ENCODE measurements around the gene WWC2.
A peak's percentile ranks its signal among the peaks of the same experiment; 100 is the strongest.

WWC2 gene

DNA sequence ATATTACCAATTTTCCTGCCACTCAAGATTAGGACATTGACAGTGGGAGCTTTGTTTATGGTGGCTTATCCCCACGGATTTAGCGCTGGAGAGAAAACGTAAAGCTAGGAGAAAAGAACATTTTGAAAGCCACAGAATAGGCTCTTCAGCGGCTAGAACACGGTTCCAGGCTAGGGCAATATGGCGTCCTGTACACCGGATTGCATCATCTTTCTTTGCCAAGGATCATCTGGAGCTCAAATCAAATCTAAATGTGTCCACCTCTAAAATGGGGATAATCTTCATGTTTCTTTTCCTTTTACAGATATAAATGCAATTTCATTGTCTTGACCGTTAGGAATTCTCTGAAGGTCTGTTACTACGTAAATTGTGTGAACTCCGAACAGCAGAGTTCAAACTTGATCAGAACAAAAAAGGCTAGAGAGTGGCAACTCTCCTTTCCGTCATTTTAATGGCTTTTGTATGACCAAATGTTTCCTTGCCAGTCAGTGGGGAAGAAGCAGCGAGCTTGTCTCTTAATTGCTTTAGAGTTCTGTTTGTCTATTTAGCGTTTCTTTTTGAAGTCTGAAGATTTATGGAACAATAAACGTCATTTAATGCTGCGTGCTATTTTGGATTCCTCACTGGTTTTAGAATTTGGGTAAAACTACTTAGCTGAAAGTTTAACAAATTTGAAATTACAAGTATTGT is 2.6 kb upstream of the WWC2 start:
- no peak overlapping the region for H3K4me3 ChIP-seq (ENCODE audit: low read depth, low read length)
- H3K27ac ChIP-seq (ENCODE audit: extremely low read depth, low read depth, low read length) = no peak overlapping the region
- TF ChIP-seq, protein P1, sequence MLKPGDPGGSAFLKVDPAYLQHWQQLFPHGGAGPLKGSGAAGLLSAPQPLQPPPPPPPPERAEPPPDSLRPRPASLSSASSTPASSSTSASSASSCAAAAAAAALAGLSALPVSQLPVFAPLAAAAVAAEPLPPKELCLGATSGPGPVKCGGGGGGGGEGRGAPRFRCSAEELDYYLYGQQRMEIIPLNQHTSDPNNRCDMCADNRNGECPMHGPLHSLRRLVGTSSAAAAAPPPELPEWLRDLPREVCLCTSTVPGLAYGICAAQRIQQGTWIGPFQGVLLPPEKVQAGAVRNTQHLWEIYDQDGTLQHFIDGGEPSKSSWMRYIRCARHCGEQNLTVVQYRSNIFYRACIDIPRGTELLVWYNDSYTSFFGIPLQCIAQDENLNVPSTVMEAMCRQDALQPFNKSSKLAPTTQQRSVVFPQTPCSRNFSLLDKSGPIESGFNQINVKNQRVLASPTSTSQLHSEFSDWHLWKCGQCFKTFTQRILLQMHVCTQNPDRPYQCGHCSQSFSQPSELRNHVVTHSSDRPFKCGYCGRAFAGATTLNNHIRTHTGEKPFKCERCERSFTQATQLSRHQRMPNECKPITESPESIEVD (tag by site-specific recombination; IDR thresholded peaks at IDR 0.05) = peak; percentile 83
- TF ChIP-seq, protein P2, sequence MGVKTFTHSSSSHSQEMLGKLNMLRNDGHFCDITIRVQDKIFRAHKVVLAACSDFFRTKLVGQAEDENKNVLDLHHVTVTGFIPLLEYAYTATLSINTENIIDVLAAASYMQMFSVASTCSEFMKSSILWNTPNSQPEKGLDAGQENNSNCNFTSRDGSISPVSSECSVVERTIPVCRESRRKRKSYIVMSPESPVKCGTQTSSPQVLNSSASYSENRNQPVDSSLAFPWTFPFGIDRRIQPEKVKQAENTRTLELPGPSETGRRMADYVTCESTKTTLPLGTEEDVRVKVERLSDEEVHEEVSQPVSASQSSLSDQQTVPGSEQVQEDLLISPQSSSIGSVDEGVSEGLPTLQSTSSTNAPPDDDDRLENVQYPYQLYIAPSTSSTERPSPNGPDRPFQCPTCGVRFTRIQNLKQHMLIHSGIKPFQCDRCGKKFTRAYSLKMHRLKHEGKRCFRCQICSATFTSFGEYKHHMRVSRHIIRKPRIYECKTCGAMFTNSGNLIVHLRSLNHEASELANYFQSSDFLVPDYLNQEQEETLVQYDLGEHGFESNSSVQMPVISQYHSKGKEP (tag by site-specific recombination; IDR thresholded peaks at IDR 0.05) = no peak
- TF ChIP-seq FEZF1 (tag by site-specific recombination; IDR thresholded peaks at IDR 0.05) = peak; percentile 55; the same call in 1 of the 2 replicates
- peak; percentile 78; the same call in 1 of the 2 replicates for TF ChIP-seq TCF7L2 (IDR thresholded peaks at IDR 0.05; ENCODE audit: borderline replicate concordance, low read depth, low read length)
- TF ChIP-seq ZNF585B (tag by site-specific recombination; IDR thresholded peaks at IDR 0.05) = no peak
- ChIA-PET POLR2A (interaction anchor here (0.6 kb wide), 1 partner anchor 535 kb away, joined by 3 read pairs; no protein-coding TSS in a partner anchor), CTCF (no interaction called here)
- no peaks in the 10 kb centered on the region; the same call in 1 of the 2 replicates for H3K4me1 ChIP-seq (ENCODE audit: control insufficient read depth, insufficient read depth, low read length)
- H3K9me3 ChIP-seq (ENCODE audit: control insufficient read depth, insufficient read depth, low read depth, low read length) = no peaks in the 10 kb centered on the region
- H3K36me3 ChIP-seq (ENCODE audit: control insufficient read depth in 2 of 2, insufficient read depth in 1 of 2, low read length in 2 of 2) = no peaks in the 10 kb centered on the region

DNA sequence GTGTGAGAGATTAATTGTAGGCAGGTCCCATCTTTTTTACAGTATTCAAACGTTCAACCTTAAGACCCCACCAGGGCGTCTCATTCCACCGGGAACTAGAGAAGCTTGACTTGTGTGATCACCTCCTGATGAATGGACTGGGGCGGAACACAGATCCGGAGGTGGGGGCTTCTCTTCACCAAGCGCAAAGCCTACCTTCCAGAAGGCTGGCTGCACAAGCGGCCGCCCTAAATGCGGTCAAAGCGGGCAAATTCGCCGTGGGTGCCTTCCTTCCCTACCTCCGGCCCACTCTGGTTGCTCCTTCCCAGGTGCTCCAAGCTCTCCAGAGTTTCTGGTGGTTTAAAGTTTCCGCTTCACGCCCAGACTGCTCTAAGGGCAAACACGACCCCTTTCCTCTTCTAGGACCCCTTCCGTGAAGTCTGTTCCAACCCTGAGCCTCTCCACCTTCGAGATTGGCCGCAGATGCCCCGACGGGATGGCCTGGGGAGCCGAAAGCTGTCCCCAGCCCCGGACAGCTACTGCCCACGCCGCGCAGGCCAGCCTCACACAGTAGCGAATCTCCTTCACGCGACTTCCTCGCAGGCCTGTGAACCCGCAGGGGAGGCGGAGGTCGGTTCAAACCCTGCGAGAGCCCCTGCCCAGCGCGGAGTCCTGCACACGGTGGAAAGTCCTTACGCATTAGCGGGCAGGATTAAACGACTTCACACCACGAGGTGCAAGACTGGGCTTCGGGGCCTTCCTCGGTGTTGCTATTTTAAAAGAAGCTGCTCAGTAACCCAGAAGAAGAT is 1.6 kb upstream of the WWC2 start:
- no peak for TF ChIP-seq ZNF600 (tag by site-specific recombination; IDR thresholded peaks at IDR 0.05)
- no peak for TF ChIP-seq ZNF175 (tag by site-specific recombination; IDR thresholded peaks at IDR 0.05)
- no peak for TF ChIP-seq RBAK (tag by site-specific recombination; IDR thresholded peaks at IDR 0.05)
- TF ChIP-seq, protein P3, sequence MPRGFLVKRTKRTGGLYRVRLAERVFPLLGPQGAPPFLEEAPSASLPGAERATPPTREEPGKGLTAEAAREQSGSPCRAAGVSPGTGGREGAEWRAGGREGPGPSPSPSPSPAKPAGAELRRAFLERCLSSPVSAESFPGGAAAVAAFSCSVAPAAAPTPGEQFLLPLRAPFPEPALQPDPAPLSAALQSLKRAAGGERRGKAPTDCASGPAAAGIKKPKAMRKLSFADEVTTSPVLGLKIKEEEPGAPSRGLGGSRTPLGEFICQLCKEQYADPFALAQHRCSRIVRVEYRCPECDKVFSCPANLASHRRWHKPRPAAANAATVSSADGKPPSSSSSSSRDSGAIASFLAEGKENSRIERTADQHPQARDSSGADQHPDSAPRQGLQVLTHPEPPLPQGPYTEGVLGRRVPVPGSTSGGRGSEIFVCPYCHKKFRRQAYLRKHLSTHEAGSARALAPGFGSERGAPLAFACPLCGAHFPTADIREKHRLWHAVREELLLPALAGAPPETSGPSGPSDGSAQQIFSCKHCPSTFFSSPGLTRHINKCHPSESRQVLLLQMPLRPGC (tag by site-specific recombination; IDR thresholded peaks at IDR 0.05) = no peak
- TF ChIP-seq ZNF830 (tag by site-specific recombination; IDR thresholded peaks at IDR 0.05; ENCODE audit: low read depth) = no peak
- no peak for TF ChIP-seq ZNF133 (tag by site-specific recombination; IDR thresholded peaks at IDR 0.05)
- no peak for TF ChIP-seq ZNF654 (tag by site-specific recombination; IDR thresholded peaks at IDR 0.05; ENCODE audit: low read depth)
- no peak for TF ChIP-seq ZNF24 (tag by site-specific recombination; IDR thresholded peaks at IDR 0.05)
- no peak for TF ChIP-seq ZBTB21 (tag by site-specific recombination; IDR thresholded peaks at IDR 0.05)
- TF ChIP-seq ZNF157 (tag by site-specific recombination; IDR thresholded peaks at IDR 0.05) = no peak
- Histone ChIP-seq H3K9me3 (ENCODE audit: control insufficient read depth, insufficient read depth, low read depth, low read length) (no peaks in the 10 kb centered on the region), H3K4me1 (ENCODE audit: control insufficient read depth, insufficient read depth, low read length) (peaks cover 7% of the 10 kb centered on the region), H3K36me3 (ENCODE audit: control insufficient read depth in 2 of 2, insufficient read depth in 1 of 2, low read length in 2 of 2) (no peaks in the 10 kb centered on the region), H3K27ac (ENCODE audit: extremely low read depth, low read depth, low read length) (no peak overlapping the region; the same call in 1 of the 2 replicates), H3K4me3 (ENCODE audit: low read depth, low read length) (no peak overlapping the region)
- ChIA-PET POLR2A (interaction anchor here (1.1 kb wide), 1 partner anchor 12 kb away, joined by 4 read pairs; no protein-coding TSS in a partner anchor), CTCF (interaction anchor here (0.5 to 1.0 kb wide), 3 partner anchors 26 to 160 kb away, joined by 3 to 5 read pairs (median 4); no protein-coding TSS in a partner anchor)
